GM19240 (cell line): Measurements from ENCODE around the gene SAG.
A peak's percentile ranks its signal among the peaks of the same experiment; 100 is the strongest.

ENCODE experiments used
- DNase-seq: peaks from one replicate; pipeline ENCODE4 v3.0.0; 2011; ENCODE audit warnings: low spot score; ENCODE audit not compliant: insufficient read length

The SAG gene

DNA sequence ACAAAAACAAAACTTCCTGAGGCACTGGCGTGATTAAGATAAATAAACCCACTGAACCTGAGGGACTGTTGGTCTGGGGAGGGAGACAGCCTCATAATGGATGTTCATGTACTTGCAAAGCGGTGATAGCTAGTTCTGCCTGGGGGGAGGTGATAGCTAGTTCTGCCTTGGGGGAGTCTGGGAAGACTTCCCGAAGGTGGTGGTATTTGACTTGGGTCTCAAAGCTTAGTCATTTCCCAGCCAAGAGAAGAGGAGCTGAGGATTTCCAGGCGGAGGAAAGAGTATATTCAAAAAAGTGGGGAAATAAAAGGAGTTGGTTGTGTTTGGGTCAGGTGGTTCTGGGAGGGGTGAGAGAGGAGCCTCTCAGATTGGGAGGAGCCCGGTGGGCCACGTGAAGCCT lies 71.4 kb downstream of the SAG start:
- DNase-seq = no peak

DNA sequence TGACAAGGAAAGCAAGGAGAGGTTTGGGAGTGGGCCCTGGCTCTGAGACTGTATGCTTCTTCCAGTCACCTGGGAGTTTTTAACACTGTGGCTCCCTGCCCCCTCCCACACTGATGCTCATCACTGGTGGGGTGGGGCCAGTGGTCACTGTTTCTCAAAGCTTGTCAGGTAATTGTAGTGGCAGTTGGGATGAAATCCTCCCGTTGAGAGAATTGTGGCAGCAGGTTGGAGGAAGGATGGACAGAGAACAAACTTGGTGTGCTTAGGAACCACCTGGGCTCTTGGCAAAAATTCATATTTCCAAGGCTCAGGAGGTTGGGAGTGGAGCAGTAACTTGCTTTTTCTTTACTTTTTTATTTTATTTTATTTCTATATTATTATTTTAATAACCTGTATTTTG lies 71.8 kb downstream of the SAG start:
- no peak for DNase-seq

DNA sequence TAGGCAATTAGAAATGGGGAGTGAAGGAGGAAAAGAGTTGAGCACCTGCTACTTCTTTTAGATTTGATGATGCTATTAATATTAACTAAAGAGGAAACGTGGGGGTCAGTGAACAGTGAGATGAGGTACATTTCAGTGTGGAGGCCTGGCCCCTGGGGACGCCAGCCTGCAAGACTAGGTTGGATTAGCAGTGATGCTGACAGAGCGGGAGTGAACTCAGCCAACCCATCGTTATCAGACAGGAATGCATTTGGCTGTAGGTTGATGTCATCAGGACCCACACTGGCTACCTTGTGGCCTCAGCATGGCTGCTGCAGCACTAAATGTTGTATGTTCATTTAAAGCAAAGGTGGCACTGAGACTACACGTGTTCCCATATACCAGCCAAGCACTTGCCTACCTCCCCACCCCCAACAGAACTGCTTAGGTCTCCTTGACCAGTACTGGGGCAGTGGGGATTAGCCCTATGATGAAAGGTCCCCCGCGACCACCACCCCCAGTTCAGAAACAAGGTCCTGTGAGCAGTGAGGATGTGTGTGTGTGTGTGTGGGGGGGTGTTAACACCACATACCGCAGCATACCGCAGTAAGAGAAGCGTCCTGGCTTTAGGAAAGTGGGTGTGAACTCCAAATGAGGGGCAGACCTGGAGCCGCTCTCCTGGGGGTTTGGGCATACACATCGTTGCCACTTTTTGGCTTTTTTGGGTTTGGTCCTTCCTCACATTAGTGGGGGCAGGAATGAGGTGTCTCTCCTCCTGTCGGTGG lies 72.7 kb downstream of the SAG start:
- no peak for DNase-seq

DNA sequence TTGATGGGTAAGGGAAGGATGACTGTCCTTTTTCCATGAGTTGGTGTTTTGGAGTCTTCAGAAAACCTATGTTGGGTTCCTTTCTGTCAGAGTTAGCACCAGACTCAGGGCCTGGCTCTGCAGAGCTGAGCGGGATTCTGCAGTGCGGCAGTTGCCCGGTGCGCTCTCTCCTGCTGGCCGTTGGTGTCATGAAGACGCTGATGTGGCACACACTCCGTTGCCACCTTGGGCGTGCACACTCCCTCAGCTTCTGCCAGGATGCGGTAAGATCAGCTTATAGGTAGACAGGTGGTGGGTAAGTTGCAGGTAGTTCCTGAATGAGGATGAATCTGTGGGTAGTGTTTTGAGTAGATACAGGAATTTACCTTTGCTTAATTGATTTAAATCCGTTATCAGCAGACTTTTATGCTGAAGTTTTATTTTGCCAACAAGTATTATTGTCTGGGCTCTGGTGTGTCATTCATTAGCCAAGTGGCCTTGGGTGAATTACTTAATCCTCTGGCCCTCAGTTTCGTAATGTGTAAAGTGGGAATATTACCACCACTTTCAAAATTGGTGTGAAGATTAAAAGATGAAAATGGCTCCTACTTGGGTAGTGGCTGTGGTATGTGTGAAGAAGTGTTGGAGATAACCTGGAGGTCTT lies 73.5 kb downstream of the SAG start:
- DNase-seq = no peak

DNA sequence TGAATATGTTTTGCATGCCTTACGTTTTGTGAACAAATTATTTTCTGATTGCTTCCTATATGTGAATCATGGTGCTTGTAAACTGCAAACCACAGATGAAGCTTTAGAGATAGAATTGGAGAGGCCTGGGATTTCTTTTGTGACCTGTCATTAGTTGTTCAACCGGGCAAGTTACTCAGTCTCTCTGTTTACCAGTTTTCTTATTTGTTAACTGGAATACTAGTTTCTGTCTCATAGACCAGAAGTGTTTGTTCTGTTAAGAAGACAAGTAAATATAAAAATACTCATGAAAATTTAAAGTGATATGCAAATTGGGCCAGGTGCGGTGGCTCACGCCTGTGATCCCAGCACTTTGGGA lies 74.0 kb downstream of the SAG start:
- no peak for DNase-seq

DNA sequence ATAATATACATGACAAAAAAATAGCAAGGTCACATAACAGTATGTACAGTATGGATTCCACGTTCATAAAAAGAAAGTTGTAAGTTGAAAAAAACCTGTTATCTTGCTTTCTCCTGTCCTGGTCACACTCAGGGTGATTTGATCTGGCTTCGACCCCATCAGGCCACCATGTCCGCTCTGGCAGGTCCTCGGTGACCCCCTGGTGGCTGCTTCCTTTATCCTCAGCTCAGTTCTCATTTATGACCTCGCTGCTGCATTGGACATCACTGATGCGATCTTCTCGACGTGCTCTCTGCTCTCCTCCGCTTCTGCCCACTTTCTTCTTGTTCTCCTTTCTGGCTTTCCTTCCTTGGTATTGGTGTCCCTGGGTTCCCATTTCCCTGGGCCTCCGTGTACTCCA lies 76.4 kb downstream of the SAG start:
- DNase-seq = no peak

DNA sequence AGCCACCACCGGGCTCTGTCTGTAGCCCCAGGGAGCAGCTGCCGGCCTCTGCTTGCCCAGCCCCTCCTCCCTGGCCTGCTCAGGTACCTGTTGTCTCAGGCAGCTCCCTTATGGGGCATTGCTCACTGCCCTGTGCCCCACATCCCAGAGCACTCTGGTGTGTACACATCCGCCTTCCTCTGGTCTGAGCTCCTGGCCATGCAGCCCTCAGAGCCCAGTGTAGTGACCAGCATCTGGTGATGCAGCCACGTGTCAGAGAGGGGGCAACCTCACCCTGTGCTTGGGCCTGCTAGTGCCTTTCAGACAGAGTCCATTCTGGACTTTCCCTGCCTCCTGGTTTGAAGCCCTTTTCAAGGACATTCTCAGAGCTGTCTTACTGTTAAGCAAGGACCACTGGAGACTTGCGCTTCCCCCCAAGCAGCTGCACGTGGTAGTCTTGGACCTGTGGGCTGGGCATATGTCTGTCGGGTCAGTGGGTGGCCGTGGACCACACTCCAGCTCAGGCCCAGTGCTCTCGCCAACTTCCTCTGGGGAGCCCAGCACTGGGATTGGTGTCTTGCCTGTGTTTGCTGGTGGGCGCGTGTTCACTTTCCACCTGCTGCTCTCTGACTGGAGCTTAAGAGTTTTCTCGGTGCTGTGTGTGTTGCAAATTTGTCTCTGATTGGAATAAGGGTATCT lies 77.3 kb downstream of the SAG start:
- no peak for DNase-seq

DNA sequence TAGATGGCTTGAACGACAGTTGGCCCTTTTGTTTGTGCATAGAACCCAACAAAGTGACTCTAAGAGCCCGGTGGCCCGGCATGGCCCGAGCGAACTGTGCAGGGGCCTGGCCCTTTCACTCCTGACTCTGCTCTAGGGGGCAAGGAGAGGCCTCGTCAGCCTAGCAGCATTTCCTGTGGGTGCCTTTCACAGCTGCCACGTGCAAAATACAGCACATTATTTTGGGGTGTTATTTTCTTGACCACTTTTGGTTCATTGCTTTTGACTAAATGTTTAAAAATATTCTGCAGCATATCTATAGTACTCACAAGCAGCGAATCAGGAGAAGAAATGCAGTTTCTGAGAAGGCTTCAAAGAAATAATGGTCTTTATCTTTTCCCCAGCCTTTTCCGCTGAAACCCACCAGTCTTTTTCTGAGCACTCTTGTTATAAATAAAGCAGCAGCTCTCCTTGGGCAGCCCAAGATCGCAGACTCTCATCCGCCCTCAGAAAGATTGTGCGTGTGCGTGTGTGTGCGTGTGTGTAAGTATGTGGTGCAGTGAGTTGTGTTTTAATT lies 78.0 kb downstream of the SAG start:
- peak; percentile 40 for DNase-seq

DNA sequence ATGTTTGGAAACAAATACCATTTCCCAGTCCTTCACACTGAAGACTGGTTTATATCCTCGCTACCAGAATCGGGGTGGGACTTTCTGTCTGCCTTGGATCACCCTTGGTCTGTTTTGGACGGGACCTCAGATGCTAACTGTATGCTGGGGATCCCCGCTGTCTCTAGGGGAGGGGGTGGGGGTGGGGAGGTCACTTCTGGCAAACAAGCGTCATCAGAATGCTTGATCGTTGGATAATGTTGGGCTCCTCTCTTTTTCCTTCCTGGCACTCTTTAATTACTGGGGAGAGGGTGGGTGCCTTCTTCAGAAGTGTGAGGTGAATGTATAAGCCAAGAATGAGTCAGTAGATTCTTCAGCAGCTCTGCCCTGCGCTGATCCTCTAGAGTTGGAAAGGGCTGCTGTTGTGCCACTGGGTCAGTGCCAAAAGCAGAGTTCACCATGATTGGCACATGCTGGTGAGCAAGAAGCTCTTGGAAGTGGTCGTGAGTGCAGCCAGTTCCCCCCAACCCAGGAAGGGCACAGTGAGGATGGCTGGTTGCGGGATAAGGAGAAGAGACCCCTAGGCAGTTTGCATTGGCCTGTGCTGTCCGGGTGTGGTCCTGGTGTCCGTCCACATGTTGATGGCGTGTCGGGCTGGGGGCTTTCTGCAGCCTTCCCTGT lies 78.9 kb downstream of the SAG start:
- DNase-seq = no peak

DNA sequence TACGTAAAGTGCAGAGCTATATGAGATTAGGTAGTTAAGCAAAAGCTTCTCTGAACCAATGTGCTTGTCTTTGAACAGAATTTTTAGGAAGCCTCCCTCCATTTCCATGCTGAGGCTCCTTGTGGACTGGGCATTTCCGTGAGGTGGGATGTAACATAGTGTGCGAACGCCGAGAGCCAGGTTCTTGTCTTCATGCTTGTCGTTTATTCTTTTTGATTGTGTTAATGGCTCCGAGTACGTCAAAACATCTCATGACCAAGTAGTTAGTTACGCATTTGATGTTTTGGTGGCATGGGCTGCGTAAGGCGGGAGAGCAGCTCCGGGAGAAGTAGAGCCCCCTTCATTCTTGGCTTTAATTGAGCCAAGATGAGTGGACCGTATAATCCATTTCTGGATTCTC lies 79.6 kb downstream of the SAG start:
- no peak for DNase-seq

DNA sequence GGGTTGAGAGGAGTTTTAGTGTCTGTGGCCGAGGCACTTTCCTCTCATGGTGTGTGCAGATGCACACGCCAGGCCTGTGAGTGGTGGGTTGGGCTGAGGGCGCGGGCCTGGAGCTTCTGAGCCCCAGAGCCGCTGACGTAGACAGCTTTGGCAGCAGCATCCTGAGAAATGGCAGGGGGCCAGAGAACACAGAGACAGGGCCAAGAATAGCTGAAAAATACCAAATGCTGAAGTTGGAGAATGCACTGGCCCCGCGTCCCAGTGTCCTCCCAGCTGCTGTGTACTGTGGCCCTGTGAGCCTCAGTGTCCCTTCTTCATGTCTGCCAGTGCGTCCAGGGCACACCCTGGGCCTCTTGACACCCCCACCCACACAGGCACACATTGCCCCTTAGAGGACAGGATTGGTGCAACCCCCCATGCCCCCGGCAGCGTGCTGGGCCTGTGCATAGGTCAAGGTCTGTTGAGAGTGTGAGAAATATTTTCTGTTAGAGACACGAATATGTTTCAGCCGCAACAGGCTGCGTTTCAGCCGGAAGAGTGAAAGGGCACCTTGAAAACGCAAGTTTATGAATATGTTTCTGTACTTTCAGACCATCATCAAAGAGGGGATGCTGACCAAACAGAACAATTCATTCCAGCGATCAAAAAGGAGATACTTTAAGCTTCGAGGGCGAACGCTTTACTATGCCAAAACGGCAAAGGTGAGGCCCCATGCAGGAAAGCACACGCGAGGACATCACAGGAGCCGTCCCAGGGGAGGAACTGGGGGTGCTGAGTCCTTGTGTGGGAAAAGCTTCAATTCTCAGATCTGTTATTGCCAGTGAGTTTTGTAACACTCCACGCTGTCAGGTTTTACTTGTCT lies 80.3 kb downstream of the SAG start:
- no peak for DNase-seq

DNA sequence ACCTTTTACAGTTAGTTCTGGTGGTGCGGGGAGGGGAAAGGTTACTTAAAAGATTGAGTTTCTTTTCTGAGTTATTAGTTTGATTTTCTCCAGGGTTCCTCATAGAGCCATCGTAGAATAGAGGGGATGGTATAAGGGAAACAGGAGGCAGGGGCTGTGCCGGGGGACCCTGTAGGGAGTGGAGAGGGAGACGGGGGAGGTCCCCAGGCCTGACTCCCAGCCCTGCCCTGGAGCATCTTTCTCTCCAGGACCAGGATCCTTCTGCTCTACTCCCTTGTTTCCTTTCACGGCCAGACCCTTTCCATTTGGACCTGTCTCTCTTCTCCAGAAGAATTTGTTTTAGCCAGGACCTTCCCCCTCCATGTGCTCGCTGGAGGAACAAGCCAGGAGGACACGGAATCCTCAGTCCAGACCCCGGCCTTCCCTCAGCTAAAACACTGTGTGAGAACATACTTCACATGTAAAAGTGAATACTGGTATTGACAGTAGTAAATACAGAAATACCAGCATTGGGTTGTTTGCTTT lies 82.0 kb downstream of the SAG start:
- DNase-seq = no peak

DNA sequence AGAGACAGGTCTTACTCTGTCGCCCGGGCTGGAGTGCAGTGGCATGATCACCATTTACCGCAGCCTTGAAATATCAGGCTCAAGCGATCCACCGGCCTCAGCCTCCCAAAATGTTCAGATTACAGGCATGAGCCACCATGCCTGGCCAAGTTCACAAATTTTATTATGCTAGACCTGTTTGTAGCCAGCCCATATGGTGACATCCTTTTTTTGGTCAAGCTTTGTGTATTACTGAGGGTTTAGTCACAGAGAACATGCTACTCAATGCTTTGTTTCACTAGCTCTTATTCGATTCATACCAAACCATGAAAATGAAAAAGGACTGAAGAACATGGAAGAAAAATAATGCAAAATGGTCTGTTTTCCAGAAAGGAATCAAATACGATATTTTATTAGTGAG lies 88.1 kb downstream of the SAG start:
- no peak for DNase-seq
